GM10266 (cell line): ENCODE results near the gene ALX4.

Experiments used
- DNase-seq: peaks from one replicate; pipeline ENCODE4 v3.0.0; 2012; ENCODE audit errors: extremely low spot score
- CTCF ChIP-seq: IDR thresholded peaks from 2 replicates; pipeline ENCODE4 v1.5.1; 2012; ENCODE audit warnings: mild to moderate bottlenecking, low read depth; ENCODE audit not compliant: control insufficient read depth, insufficient read depth; ENCODE audit errors: missing control alignments

The ALX4 gene

GRCh38 chr11:44226945-44227344, 83.0 kb downstream of the ALX4 start:
- no peak for DNase-seq

DNA sequence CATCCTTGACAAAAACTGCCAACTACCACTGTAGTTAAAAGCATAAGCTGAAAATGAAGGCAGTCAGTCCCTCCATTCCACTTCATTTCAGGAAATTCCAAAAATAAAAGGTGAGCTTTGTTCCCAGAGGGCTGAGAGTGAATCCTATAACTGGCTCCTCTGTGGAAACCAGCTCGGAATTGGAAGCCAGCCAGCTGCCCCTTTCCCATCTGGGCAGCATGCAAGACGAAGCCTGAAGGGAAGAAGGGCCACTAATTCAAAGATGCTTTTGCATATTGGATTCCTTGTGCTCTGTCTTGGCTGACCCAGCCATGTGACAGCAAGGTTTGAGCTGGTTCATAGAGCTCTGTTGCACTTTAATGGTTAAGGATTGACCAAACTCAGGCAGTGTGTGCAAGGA, 83.4 kb downstream of the ALX4 start:
- no peak for TF ChIP-seq CTCF
- DNase-seq = no peak

More at GRCh38 chr11:44226945-44227344, 83.0 kb downstream of the ALX4 start:
- TF ChIP-seq CTCF = no peak

DNA sequence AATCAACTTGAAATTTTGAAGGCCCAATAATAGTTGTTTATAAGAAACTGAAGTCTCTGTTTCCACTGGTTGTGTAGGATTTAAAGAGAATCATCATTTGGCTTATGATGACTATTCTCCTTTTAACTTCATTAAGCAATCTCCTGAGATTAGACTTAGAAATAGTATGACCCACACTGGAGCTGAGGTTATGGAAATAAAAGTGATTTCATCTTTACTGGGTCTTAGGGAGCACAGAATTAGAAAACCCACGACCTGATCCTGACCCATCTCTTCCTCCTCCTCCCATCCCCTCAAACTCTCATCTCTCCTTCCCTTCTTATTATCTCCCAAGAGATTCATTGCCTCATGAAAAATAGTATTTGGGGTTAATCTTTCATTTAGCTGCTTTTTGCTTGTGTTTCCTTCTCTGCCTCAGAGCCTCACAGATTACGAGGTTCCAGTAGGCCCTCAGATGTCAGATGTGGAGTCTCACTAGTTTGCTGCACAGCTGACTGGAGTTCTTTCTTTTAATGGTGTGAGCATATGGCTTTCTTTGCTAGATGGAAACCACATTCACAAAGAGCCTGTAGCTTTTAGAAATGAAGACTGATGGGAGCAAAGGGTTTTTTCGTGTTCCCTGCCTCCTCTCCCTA, 85.0 kb downstream of the ALX4 start:
- no peak for DNase-seq
- TF ChIP-seq CTCF = no peak

- TF ChIP-seq CTCF = no peak
- DNase-seq = no peak
Observed at GRCh38 chr11:44223238-44223637, 86.7 kb downstream of the ALX4 start.

- DNase-seq = no peak
- no peak for TF ChIP-seq CTCF
Observed at GRCh38 chr11:44221992-44222391, 87.9 kb downstream of the ALX4 start.

- TF ChIP-seq CTCF = no peak
- DNase-seq = no peak
Observed at GRCh38 chr11:44221456-44221855, 88.5 kb downstream of the ALX4 start.

DNA sequence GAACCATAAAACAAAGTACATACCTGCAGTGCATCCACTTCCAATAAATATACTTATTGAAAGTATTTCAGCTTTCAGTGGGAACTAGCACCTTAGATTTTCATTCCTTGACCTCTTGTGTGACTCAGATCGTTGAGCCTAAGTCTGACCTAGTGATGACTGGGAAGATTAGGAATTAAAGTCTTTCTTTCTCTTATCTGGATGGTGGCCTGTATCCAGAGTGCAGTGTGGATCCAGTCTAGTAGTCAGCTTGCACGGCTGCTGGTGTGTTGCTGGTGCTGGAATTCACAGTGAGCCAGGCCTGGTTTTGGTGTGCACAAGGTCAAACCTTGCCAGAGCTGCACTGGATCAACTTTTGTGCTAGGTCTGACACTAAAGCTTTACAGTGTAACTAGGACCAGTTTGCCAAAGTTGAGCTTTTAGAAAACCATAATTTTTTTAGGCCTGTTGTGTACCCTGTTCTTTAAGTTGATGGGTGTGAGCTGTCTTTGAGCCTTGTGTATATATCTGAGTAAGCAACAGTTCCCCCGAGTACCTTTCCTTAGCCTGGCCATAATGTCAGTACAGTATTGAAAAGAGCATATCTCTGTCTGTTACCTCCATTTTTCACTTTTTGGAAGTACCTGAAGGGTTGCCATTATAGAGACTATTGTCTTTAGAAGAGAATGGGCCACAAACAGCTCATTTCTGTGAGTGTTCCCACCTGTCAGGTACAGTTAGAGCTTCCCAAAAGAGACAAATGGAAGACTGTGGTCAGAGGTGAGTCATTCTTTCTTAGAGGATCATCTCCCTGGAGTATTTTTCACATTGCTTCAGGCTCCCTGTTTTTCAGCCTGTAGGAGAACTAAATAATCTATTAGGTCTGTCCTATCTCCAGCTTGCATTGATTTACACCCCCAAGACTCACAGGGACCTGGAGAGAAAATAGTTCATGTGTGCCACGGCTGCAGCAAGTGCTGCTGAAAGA, 89.8 kb downstream of the ALX4 start:
- no peak for TF ChIP-seq CTCF
- DNase-seq = no peak
